ENCODE results near the gene JAZF1.

The JAZF1 gene

DNA sequence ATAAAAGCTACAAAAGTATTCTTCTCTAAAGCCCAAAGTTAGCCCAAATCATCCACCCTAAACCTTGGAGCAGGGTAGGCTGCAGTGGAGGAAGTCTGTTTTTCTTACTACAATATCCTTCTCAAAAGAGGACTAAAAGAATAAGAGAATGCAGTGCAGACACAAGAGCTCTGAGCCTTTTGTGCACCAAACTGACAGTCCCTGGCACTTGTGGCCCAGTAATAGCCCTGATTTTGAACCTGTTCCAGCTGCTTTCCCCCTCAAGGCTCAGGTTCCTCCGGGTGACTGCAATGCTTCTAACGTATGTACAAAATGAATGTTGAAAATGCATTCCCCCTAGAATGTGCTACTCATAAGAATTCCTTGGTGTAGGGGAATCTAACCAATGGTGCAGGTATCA is 154.4 kb downstream of the JAZF1 start:
- H3K4me3 ChIP-seq (ENCODE audit: low read depth, low read length), result no peak overlapping the region
- TF ChIP-seq, protein P1, sequence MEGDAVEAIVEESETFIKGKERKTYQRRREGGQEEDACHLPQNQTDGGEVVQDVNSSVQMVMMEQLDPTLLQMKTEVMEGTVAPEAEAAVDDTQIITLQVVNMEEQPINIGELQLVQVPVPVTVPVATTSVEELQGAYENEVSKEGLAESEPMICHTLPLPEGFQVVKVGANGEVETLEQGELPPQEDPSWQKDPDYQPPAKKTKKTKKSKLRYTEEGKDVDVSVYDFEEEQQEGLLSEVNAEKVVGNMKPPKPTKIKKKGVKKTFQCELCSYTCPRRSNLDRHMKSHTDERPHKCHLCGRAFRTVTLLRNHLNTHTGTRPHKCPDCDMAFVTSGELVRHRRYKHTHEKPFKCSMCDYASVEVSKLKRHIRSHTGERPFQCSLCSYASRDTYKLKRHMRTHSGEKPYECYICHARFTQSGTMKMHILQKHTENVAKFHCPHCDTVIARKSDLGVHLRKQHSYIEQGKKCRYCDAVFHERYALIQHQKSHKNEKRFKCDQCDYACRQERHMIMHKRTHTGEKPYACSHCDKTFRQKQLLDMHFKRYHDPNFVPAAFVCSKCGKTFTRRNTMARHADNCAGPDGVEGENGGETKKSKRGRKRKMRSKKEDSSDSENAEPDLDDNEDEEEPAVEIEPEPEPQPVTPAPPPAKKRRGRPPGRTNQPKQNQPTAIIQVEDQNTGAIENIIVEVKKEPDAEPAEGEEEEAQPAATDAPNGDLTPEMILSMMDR (IDR thresholded peaks at IDR 0.05; ENCODE audit: low read depth, low read length), result no peak
- DNase-seq (ENCODE audit: low read depth, low spot score), result no peak
- in situ Hi-C loops (cut with HindIII; ENCODE audit: low sequenced_read_pairs), result no loop called here

DNA sequence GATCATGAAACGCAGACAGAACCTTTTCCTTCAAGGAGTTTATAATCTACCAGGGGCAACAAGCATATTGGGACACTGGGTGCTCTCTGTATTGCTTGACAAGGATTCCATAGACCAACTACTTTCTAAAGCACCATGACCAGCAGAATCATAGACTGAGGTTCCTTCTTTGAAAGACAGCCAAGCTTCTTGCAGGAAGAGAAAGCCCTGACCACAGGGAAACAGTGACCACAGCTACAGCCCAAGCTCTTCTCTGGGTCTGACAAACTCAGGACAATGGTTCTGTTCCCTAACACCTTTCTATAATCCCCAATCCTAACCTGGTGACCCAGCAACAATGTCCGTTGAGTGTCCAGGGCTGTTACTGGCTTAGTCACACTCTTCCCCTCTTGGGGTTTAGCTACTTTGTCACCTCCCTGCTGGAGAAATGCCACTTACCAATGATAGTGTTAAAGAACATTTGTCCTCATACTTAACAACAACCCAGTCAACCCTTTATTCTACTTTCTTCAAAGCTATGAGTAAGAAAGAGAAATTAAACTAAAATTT is 155.7 kb downstream of the JAZF1 start:
- TF ChIP-seq, protein P1 (IDR thresholded peaks at IDR 0.05; ENCODE audit: low read depth, low read length), result no peak
- no peak for DNase-seq (ENCODE audit: low read depth, low spot score)
- in situ Hi-C loops (cut with HindIII; ENCODE audit: low sequenced_read_pairs), result no loop called here
- no peak overlapping the region for H3K4me3 ChIP-seq (ENCODE audit: low read depth, low read length)

DNA sequence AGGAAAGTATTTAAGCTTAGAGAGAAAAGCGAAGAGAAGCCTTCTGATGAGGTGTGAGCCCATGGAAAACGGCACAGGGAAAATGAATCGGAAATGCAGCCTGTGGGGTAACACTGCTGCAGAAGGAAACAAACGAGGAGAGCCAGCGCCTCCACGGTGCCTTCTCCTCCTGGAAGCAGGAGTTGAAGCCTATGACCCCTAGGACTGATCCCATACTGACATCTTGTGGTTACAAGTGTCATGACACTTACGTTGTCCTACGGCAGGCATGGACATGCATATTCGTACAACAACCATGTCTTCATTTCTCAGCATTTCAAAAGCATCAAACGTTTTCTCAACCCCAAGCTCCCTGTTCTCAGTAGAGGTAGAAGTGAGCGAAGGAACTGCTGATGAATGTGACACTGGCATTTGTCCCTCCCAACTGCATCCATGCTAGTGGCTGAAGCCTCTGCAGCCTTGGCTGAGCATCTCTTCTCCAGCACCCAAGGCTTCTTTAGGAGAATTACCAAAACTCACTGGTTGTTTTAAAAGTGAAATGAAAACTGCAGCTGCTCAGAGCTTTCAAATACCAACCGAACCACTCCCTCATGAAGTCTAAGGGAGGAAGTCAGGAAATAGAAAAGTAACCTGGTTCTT is 160.2 kb downstream of the JAZF1 start:
- TF ChIP-seq, protein P1 (IDR thresholded peaks at IDR 0.05; ENCODE audit: low read depth, low read length), result peak; percentile 84
- H3K4me3 ChIP-seq (ENCODE audit: low read depth, low read length), result no peak overlapping the region
- peak; percentile 73 for DNase-seq (ENCODE audit: low read depth, low spot score)
- in situ Hi-C loops (cut with HindIII; ENCODE audit: low sequenced_read_pairs), result no loop called here

DNA sequence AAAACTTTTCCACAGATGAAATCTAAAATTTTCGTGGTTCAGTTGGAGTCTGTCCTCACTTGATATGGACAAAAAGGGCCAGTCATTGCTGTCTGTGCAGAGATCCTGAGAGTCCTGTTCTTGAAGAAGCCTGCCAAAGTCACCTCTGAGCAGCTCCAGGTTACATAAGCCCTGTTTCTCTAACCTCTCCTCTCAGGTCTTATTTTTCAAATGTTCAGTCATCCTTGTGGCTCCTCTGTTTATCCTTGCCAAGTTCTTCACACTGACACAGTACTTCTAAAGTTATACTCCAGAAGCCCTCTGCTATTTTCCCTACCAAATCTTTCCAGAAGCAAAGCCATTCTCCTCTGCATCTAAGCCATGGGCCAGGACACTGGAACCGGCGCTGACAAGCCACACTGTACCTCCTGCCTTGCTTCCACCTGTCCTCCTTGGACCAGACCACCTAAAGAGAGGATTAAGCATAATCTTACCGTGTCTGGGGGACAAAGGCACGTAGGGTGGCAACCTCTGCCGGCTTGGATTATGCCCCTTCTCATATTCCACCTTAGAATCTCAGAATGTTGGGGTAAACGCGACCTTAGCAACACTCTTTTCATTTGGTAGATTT is 161.6 kb downstream of the JAZF1 start:
- H3K4me3 ChIP-seq (ENCODE audit: low read depth, low read length), result no peak overlapping the region
- DNase-seq (ENCODE audit: low read depth, low spot score), result no peak
- TF ChIP-seq, protein P1 (IDR thresholded peaks at IDR 0.05; ENCODE audit: low read depth, low read length), result no peak
- in situ Hi-C loops (cut with HindIII; ENCODE audit: low sequenced_read_pairs), result no loop called here

DNA sequence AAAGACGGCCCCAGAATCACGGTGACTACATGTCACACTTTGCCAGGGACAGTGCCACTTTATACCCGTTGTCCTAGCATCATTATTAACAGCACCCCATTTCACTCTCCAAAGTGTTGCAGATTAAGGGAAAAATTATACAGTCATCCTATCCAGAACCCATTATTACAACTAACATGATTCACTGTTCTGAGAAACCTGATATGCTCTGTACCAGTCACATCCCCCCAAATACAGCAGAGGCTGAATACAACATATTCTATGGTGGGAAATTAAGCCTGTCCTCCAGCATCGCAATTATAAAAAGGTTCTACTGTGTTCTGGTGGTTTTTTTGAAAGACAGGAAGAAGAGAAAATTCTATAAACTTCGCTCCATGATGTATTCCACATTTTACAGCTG is 162.1 kb downstream of the JAZF1 start:
- in situ Hi-C loops (cut with HindIII; ENCODE audit: low sequenced_read_pairs), result no loop called here
- no peak for DNase-seq (ENCODE audit: low read depth, low spot score)
- TF ChIP-seq, protein P1 (IDR thresholded peaks at IDR 0.05; ENCODE audit: low read depth, low read length), result no peak
- H3K4me3 ChIP-seq (ENCODE audit: low read depth, low read length), result no peak overlapping the region

DNA sequence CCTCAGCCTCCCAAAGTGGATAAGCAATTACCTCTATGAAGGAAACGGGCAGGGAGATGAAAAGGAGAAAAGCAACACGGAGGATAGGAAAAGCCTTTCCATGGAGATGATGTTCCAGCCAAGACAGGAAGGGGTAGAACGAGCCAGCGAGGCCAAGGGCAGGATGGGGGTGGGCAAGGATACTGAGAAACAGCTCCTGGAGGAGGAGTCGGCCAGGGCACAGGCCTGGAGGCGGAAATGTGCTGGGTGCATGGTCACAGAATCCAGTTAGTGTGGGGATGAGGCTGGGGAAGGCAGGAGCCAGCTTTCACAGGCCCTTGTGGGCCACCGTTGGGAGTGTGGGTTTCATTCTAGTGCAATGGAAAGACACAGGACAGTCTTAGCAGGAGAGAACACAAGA is 162.6 kb downstream of the JAZF1 start:
- TF ChIP-seq, protein P1 (IDR thresholded peaks at IDR 0.05; ENCODE audit: low read depth, low read length), result no peak
- in situ Hi-C loops (cut with HindIII; ENCODE audit: low sequenced_read_pairs), result no loop called here
- DNase-seq (ENCODE audit: low read depth, low spot score), result no peak
- H3K4me3 ChIP-seq (ENCODE audit: low read depth, low read length), result no peak overlapping the region
